Raji (cell line): Measurements from ENCODE around the gene TMEM88.

ENCODE experiments used
- POLR2A ChIP-seq: IDR thresholded peaks from 2 replicates; pipeline ENCODE4 v1.6.1; 2011; ENCODE audit warnings: low read depth, low read length, control low read depth; ENCODE audit not compliant: insufficient read depth

The TMEM88 gene

DNA sequence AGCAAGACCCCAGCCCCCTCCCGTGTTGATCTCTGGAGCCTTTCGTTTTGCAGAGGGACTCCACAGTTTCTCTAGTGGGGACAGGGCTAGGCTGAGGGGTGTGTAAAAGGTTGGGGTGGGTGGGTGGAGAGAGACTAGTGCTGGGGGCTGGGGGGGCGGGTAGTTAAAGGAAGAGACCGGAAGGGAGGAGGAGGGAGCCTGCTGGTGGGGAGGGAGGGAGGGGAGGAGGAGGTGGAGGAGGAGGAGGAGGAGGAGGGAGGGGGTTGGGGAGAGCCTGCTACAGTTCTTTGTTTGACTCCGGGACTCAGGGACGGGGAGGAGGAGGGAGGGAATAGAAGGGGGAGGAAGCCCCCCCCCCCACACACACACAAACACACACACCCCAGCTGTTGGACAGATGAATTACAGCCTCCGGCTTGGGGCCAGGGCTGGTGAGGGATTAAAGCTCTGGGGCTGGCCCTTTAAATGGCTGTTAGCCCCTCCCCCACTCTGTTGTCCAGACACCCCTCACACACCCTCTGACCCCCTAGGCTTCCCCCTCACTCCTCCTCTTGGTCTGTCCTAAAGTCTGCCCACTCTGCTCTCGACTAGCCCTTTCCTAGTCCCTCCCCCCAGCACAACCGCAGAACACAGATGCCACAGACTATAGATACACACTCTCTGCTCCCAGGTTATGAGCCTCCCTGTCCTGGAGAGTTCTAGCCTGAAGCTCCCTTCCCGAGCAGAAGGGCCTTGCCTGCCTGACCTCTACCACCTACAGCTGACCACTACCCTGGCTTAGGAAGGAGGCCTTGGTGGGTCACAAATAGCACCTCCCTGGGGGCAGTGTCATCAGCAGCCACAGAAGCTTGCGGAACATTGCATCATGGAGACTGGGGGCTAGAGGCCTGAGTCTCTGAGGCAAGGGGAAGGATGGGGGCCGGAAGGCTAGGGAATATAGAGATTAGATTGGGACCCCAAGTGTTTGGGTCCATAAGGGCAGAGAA is 16.5 kb upstream of the TMEM88 start:
- peak; percentile 53 for TF ChIP-seq POLR2A

DNA sequence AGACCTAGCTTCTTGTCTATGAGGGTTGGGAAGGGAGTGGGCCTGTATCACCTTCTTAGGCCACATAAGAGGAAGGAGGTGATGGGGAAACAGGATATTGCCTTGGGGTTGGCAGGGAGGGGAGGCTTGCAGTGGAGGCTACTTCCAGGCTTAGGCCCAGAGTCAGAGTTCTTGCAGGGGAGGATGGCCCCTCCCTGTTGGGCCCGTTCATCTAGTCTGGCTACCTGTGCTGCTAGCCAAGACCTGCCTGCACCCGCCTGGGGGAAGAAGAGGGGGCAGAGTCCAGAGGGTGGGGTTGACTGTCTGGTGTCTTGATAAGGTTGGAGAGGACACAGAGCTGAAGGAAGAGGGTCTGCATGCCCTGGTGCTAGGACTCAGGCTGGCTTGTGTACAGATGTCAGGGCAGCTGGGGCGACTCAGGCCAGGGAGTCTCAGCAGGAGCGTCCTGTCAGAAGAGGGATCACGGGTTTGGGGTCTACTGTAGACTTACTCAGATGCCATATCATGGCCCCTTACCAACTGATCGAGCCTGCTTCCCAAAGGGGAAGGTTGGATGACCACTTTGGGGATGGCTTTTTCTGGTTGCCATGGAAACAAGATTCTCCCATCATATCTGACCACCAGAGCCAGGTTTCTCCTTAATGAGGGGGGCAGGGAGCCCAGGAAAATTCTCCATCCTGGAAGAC is 15.5 kb upstream of the TMEM88 start:
- no peak; the same call in 1 of the 2 replicates for TF ChIP-seq POLR2A

DNA sequence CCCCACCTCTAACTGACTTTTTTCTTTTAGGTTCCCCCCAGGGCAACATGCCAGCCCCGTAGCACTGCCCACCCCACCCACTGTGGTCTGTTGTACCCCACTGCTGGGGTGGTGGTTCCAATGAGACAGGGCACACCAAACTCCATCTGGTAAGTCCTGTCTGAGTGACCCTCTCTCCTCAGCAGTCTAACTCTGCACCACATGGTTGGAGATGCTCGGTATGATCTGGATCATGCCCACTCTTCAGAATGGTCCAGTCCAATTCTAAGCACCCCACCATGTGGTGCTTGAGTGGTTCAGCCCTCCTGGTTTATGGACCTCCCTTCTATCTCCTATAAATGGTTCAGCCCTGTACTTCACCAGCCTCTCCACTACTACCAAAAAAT is 15.0 kb upstream of the TMEM88 start:
- no peak for TF ChIP-seq POLR2A

DNA sequence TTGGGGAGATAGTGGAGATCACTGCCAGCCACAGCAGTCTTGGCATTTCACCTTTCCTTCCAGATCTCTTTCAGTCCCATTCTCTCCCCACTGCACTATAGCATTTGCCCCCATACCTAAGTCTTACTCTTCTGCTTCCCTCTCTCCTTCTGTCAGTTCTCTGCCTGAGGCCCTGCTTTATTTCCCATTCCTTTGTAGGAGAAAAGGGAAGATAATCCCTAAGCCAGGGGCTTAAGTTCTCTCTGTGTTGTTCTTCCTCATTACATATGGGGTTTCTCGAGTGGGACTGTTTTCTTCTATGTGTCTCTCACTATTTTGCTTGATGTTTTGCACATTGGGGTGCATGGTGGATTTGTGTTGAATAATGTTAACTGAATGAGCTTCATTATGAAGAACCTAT is 14.4 kb upstream of the TMEM88 start:
- no peak for TF ChIP-seq POLR2A

DNA sequence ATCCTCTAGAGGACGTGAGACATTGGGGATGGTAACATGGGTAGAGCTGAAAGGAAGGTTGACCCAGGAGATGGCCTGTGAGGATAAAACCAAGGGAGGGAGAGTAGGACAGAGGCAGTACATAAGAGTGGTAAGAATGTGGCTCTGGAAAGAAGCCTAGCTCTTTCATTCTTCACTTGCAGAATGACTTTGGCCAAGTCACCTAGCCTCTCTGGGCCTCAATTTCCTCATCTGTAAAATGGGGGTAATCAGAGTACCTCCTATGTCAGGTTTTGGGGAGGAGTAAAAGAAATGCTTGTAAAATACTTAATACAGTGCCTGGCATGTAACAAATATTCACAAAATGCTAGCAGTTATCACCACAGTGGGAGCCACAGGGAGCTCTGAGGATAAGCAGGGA is 14.0 kb upstream of the TMEM88 start:
- no peak for TF ChIP-seq POLR2A

DNA sequence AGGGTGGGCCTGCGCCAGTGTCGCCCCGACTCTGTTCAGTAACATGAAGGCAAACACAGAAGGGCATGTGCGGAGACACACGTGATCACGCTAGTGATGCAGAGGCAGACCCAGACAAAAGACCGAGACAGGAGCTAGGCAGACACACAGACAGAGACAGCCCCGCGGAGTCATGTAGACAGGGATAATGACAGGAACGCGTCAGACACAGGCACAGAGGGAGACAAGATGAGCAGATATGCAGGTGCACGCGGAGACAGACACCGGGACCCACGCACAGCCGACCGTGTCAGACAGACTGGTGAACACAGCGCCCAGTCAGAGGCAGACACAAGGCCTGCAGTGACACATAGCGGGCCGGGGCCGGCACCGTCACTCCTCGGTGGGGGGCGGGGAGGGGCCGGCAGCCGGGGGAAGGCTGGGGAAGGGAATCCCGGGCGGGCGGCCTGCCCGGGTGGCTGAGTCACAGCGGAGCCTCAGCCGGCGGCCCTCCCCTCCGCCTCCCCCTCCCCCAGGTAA is 13.4 kb upstream of the TMEM88 start:
- TF ChIP-seq POLR2A = peak; percentile 61

DNA sequence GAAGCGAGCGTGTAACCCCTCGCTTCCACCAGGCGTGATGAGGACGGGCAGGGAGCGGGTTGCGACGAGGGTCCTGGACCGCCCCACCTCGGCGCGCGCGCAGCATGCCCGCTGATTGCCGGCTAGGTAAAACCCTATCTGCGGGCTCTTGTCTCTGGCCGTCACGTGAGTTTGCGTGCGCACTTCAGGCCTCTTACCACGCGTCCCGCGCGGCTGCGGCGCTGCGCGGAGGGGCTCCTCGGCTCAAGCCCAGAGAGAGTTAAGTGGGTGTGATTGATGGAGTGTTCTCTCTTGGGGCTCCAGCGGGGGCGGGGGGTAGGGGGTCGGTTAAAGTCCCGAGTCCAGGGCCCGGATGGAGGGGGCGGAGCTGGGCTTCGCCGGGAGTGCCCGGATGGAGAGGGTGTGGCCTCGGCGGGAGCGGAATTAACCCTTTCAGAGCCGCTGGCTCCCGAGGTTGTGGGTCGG is 12.9 kb upstream of the TMEM88 start:
- TF ChIP-seq POLR2A = peak; percentile 59; the same call in 1 of the 2 replicates

DNA sequence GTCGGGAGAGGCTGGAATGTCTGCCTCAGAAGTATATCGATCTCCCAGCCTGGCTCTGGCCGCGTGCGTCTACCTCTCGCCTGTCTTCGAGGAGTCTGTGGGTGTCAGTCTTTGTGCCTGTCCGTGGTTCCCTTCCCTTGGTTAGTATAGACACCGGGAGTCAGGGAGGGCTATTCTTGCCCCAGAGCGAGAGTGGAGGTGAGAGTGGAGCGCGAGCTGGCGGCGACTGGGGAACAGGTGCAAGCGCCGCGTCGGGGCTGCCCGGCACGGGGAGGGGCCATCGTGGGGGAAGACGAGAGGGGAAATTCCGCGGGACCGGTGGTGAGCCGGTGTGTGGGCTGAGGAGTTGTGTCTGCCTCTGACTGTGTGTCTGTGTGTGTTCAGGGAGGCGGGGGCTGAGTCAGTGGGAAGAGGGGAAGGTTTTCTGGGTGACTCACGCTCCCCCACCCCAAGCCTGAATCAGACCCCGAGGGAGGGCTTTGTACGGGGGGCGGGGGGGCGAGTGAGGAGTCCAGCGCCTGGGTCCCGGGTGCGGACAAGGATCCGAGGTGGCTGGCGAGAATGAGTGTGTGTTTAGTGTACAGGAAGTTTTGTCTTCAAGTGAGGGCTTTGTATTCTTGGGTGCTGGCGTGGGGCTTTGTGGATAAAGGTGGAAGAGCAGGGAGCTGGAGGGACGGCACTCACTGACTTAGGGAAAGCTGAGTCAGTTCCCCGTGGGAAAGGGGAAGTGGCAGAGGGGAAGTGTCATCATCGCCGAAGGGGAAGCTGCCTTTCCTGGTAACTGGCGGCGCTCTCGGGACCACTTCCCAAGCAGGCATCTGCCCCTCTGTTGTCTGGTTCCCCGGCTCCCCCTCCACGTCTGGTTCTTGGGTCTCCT is 12.2 kb upstream of the TMEM88 start:
- peak; percentile 64 for TF ChIP-seq POLR2A

DNA sequence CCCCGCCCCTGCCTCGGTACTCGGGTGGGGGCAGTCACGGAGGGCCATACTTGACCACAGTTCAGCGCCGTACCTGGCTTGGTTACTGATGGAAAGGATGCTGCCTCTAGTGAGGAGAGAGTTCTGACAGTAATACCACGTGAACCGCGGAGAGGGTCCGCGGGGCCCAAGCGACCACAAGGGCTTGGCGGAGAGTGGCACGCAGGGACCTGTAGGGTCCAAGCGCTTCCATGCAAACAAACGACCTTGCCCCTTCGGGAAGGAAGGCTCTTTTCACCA is 11.7 kb upstream of the TMEM88 start:
- no peak; the same call in 1 of the 2 replicates for TF ChIP-seq POLR2A

DNA sequence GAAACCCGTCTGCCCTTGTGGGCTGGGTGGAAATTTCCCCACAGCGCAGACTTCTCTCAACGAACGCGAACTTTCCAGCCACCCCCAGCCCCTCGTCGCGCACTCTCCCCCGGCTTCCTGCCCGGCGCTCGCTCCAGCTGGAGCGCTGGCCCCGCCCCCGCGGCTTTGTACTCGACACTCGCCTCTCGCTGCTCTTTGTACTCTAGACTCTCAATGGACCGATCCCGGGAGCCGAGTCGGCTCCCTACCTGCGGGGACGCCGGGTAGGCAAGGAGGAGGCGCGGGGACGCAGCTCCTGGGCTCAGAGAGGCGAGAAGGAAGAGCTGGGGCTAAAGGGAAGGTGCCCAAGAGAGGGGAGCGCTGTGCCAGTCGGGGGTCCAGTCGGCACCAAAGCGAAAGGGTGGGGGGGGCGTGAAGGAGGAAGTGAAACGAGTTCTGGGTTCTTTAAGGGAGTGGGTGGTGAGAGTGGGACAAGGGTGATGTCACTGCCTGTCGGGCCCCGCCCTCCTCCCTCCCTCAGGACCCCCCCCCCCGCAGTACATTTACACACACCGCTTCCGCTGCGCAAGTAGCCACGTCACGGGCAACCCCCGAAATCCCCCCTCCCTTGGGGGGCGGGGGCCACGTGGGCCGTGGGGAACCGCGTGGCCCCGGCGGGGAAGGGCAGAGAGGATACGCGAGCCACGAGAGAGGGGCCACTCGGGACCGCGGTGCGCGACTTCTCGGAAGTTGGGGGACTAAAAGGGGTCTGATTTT is 11.2 kb upstream of the TMEM88 start:
- TF ChIP-seq POLR2A = no peak; the same call in 1 of the 2 replicates

DNA sequence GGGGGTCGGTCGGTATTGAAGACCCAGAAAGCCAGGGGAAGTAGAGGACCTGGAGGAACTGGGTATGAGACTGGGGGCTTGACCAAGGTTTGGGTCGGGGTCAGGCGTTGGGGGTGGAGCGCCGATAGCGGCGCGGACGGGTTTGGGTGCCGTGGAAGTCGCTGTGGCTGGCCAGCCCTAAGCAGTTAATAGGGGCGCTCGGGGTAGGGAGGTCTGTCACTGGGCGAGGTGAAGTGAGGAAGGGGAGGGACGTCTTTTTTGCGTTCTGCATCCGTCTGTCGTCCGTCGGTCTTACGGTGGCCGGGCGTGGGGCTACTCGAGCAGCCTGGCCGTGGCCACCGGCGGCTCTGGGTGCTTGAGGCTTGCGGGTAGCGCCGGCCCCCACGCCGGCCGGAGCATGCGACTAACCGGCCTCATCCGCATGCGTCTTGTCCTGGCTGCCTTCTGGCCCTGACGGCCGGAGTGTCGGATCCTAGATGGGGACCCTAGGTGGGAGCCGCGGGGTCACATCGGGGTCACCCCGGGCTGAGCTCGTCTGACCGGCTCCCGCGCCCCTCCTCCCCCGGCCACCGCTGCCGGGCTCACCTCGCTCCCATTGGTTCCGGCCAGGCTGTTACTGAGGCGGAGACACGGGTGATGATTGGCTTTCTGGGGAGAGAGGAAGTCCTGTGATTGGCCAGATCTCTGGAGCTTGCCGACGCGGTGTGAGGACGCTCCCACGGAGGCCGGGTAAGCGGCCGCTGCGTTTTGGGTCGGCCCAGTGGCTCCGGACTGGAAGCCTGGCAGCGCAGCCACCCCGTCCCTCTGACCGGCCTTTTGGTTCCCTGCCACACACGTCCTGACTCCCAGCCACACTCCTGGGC is 10.3 kb upstream of the TMEM88 start:
- peak; percentile 77 for TF ChIP-seq POLR2A

DNA sequence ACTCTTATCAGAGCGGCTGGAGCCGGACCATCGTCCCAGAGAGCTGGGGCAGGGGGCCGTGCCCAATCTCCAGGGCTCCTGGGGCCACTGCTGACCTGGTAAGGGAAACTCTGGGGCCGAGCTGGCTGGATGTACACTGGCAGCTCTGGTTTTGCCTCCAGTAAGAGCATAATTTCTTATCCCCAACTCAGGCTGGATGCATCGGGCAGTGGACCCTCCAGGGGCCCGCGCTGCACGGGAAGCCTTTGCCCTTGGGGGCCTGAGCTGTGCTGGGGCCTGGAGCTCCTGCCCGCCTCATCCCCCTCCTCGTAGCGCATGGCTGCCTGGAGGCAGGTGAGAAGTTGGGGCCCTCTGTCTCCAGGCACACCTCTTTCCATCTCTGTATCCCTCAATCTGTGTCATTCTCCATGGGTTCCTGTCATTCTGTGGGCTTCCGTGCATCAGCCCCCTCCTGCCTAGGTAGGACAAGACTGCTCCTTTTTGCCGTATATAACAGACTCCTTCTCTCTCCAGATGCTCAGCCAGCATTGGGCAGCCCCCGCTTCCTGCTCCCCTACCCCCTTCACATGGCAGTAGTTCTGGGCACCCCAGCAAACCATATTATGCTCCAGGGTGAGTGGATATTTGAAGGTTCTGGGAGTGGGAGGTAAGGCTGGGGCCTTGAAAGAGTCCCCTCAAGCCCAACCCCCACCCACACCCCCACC is 9.4 kb upstream of the TMEM88 start:
- TF ChIP-seq POLR2A = no peak

DNA sequence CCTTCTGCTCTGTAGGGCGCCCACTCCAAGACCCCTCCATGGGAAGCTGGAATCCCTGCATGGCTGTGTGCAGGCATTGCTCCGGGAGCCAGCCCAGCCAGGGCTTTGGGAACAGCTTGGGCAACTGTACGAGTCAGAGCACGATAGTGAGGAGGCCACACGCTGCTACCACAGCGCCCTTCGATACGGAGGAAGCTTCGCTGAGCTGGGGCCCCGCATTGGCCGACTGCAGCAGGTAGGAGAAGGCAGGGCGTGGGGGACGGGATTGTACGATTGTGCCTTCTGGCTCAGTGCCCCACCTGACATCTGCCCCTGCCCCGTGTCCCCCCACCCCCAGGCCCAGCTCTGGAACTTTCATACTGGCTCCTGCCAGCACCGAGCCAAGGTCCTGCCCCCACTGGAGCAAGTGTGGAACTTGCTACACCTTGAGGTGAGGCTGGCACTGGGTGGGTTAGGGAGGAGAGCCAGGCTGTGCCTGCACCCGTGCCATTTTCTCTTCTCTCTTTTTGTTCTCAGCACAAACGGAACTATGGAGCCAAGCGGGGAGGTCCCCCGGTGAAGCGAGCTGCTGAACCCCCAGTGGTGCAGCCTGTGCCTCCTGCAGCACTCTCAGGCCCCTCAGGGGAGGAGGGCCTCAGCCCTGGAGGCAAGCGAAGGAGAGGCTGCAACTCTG is 8.7 kb upstream of the TMEM88 start:
- 0 out of 2 replicates have a peak, but pooled peaks have one; percentile 5 for TF ChIP-seq POLR2A
